ENCODE data around the gene HBG1. TPM values are rescaled to one million over a fixed set of nuclear protein-coding genes. Genes with fewer than 3 reads are reported as not detected.

HBG1 gene
- total and polyA plus RNA-seq, 2 of the 8 experiments (the other 6 are each of a cell fraction or from before 2014, with no cell fraction given): 0.26 TPM; not detected in 1

GRCh38 chr11:5284637-5285036 lies 35.0 kb upstream of the HBG1 start:
- FAIRE-seq (no peak), DNase-seq (ENCODE audit: low read depth in 1 of 2, low spot score in 2 of 2) (no peak)
- no peak overlapping the region for H2AK5ac ChIP-seq (ENCODE audit: low read depth, low read length)
- H3K23me2 ChIP-seq (ENCODE audit: low read depth, low read length): no peaks in the 10 kb centered on the region
- no peak overlapping the region for H4K8ac ChIP-seq (ENCODE audit: extremely low read depth, insufficient read depth, low read length)
- H3K4me2 ChIP-seq (ENCODE audit: insufficient read depth in 1 of 2, low read depth in 2 of 2, low read length in 2 of 2): no peak overlapping the region
- no peaks in the 10 kb centered on the region for H3K27me3 ChIP-seq (replicated peaks in 1 of 4; ENCODE audit: control insufficient read depth in 3 of 4, extremely low read depth in 1 of 4, insufficient read depth in 3 of 4, low read length in 3 of 4)
- H3K4me1 ChIP-seq (replicated peaks in 1 of 4; ENCODE audit: control insufficient read depth in 3 of 4, insufficient read depth in 4 of 4, low read length in 3 of 4): no peaks in the 10 kb centered on the region
- H3K79me1 ChIP-seq (ENCODE audit: low read depth, low read length): 0 out of 2 replicates have a peak, but pooled peaks cover 2% of the 10 kb centered on the region
- no peak overlapping the region for H2BK20ac ChIP-seq (ENCODE audit: low read length)
- no peaks in the 10 kb centered on the region for H3K79me2 ChIP-seq (ENCODE audit: control insufficient read depth in 1 of 2, insufficient read depth in 2 of 2, low read length in 2 of 2)
- no peaks in the 10 kb centered on the region for H3K36me3 ChIP-seq (ENCODE audit: control insufficient read depth in 2 of 4, insufficient read depth in 4 of 4, low read length in 3 of 4)
- no peak overlapping the region for H3K14ac ChIP-seq (ENCODE audit: insufficient read length)
- H3K9ac ChIP-seq (replicated peaks in 1 of 4; ENCODE audit: extremely low read depth in 1 of 4, low read depth in 3 of 4, low read length in 3 of 4): no peak overlapping the region
- WGBS, 2 experiments (ENCODE audit: extremely low coverage in 1 of 2, insufficient coverage in 1 of 2, insufficient read length in 1 of 2, insufficient replicate concordance in 2 of 2, low coverage in 1 of 2, low lambda C conversion rate in 2 of 2, missing lambda C conversion rate in 1 of 2): 100% methylated on average over 2 of the region's 2 CpGs; no CpG with 5 or more reads in 1 of the 2 experiments
- no peak overlapping the region for H2AFZ ChIP-seq (ENCODE audit: low read length)
- H3K4ac ChIP-seq (replicated peaks; ENCODE audit: insufficient read length, low read depth, low read length): no peak overlapping the region
- H4K5ac ChIP-seq (ENCODE audit: insufficient read length, low read depth, low read length): no peak overlapping the region
- no peak overlapping the region for H2BK120ac ChIP-seq (replicated peaks; ENCODE audit: low read depth, low read length)
- TF ChIP-seq SP2 (IDR thresholded peaks at IDR 0.05; ENCODE audit: low read length) (no peak), BRCA1 (IDR thresholded peaks at IDR 0.05; ENCODE audit: low read depth, low read length) (no peak), CHD1 (IDR thresholded peaks at IDR 0.05; ENCODE audit: low read depth, low read length) (no peak), SIX5 (IDR thresholded peaks at IDR 0.05; ENCODE audit: low read depth, low read length) (no peak), EGR1 (IDR thresholded peaks at IDR 0.05; ENCODE audit: borderline replicate concordance, low read depth, low read length) (no peak), HDAC6 (IDR thresholded peaks at IDR 0.05; ENCODE audit: low read depth, low read length) (no peak), RNF2 (IDR thresholded peaks at IDR 0.05; ENCODE audit: borderline replicate concordance, low read depth, low read length, missing control alignments, poor library complexity, severe bottlenecking) (no peak), CBX5 (IDR thresholded peaks at IDR 0.05; ENCODE audit: low read depth, low read length) (no peak), SAP30 (IDR thresholded peaks at IDR 0.05; ENCODE audit: insufficient read depth, insufficient replicate concordance, low read length) (no peak), EP300 (IDR thresholded peaks at IDR 0.05; ENCODE audit: borderline replicate concordance in 1 of 2, low read depth in 2 of 2, low read length in 2 of 2) (no peak), POLR2AphosphoS5 (IDR thresholded peaks at IDR 0.05; ENCODE audit: low read depth, low read length) (no peak)
- TF ChIP-seq, protein P1, sequence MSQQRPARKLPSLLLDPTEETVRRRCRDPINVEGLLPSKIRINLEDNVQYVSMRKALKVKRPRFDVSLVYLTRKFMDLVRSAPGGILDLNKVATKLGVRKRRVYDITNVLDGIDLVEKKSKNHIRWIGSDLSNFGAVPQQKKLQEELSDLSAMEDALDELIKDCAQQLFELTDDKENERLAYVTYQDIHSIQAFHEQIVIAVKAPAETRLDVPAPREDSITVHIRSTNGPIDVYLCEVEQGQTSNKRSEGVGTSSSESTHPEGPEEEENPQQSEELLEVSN (IDR thresholded peaks at IDR 0.05): no peak
- H3K23ac ChIP-seq (ENCODE audit: insufficient read length): no peak overlapping the region
- no peaks in the 10 kb centered on the region for H4K20me1 ChIP-seq (replicated peaks in 1 of 2; ENCODE audit: control insufficient read depth in 1 of 2, insufficient read depth in 2 of 2, low read length in 2 of 2)
- H3K27ac ChIP-seq (ENCODE audit: low read depth, low read length): no peak overlapping the region
- no peak overlapping the region for H2BK15ac ChIP-seq (ENCODE audit: low read length)
- H2BK12ac ChIP-seq (ENCODE audit: low read depth, low read length): no peak overlapping the region
- no peak overlapping the region for H2BK5ac ChIP-seq (ENCODE audit: low read depth, low read length)
- ChIA-PET POLR2A (ENCODE audit: partially characterized antibody) (no interaction called here), CTCF (ENCODE audit: partially characterized antibody) (no interaction called here)
- no peak overlapping the region for H3K56ac ChIP-seq (replicated peaks; ENCODE audit: insufficient read length, low read depth, low read length)
- no peak overlapping the region for H4K91ac ChIP-seq (replicated peaks; ENCODE audit: insufficient read length, low read length)
- no peak overlapping the region for H3K18ac ChIP-seq (ENCODE audit: extremely low read depth, low read length)
- no peaks in the 10 kb centered on the region for H3K9me3 ChIP-seq (ENCODE audit: insufficient read depth in 2 of 2, low read depth in 1 of 2, low read length in 1 of 2)
- H3K4me3 ChIP-seq (ENCODE audit: extremely low read depth in 1 of 4, insufficient read depth in 2 of 4, low read depth in 3 of 4, low read length in 4 of 4): no peak overlapping the region

Measured in H1 (cell line).